SW480 (cell line): ENCODE measurements around the gene C19orf47.

ENCODE experiments used
- DNase-seq: peaks from one replicate; pipeline ENCODE4 v3.0.0-alpha.2; 2016; ENCODE audit warnings: low spot score

Gene C19orf47

GRCh38 chr19:40282209-40282580, 66.0 kb downstream of the C19orf47 start:
- no peak for DNase-seq

- DNase-seq, result no peak
Observed at GRCh38 chr19:40281381-40282208, 66.6 kb downstream of the C19orf47 start.

- DNase-seq, result no peak
Observed at GRCh38 chr19:40280608-40281221, 67.5 kb downstream of the C19orf47 start.

GRCh38 chr19:40279761-40280607, 68.2 kb downstream of the C19orf47 start:
- DNase-seq, result no peak

- DNase-seq, result no peak
Observed at GRCh38 chr19:40279120-40279551, 69.1 kb downstream of the C19orf47 start.

- DNase-seq, result no peak
Observed at GRCh38 chr19:40278361-40279035, 69.7 kb downstream of the C19orf47 start.

GRCh38 chr19:40277356-40278059, 70.7 kb downstream of the C19orf47 start:
- DNase-seq, result no peak

- no peak for DNase-seq
Observed at GRCh38 chr19:40274585-40275544, 73.3 kb downstream of the C19orf47 start.

GRCh38 chr19:40273469-40274360, 74.5 kb downstream of the C19orf47 start:
- DNase-seq, result no peak

- DNase-seq, result no peak
Observed at GRCh38 chr19:40272261-40272660, 75.9 kb downstream of the C19orf47 start.

- no peak for DNase-seq
Observed at GRCh38 chr19:40271706-40272105, 76.5 kb downstream of the C19orf47 start.

GRCh38 chr19:40270362-40271089, 77.7 kb downstream of the C19orf47 start:
- no peak for DNase-seq
